GM03348 (cell line): Measurements from ENCODE around the gene CAB39L.

Experiments used
- DNase-seq: peaks from one replicate; pipeline ENCODE4 v3.0.0; 2012; ENCODE audit warnings: low spot score

CAB39L gene

GRCh38 chr13:49279112-49279511, 164.8 kb downstream of the CAB39L start:
- no peak for DNase-seq

GRCh38 chr13:49278211-49278610, 165.7 kb downstream of the CAB39L start:
- DNase-seq = no peak

- DNase-seq = no peak
Measured at GRCh38 chr13:49272296-49272695, 171.6 kb downstream of the CAB39L start.

- no peak for DNase-seq
Measured at GRCh38 chr13:49271264-49271663, 172.6 kb downstream of the CAB39L start.

- no peak for DNase-seq
Measured at GRCh38 chr13:49265822-49266221, 178.0 kb downstream of the CAB39L start.

- no peak for DNase-seq
Measured at GRCh38 chr13:49262634-49263033, 181.2 kb downstream of the CAB39L start.

GRCh38 chr13:49259586-49259985, 184.3 kb downstream of the CAB39L start:
- DNase-seq = no peak
